ENCODE data around the gene AKAP8. TPM values are rescaled to one million over a fixed set of nuclear protein-coding genes. Genes with fewer than 3 reads are reported as not detected.

The AKAP8 gene
- polyA plus RNA-seq, 1 donor from 2014 or later, result 22.7 TPM

GRCh38 chr19:15372470-15372869 lies 7.1 kb downstream of the AKAP8 start:
- H3K9me3 ChIP-seq (ENCODE audit: low read length), result no peaks in the 10 kb centered on the region
- no peak overlapping the region for H3K4me3 ChIP-seq (ENCODE audit: low read length)
- H3K9ac ChIP-seq (ENCODE audit: low read length), result no peak overlapping the region
- H3K79me2 ChIP-seq (replicated peaks; ENCODE audit: insufficient read depth, low read length), result peaks cover 28% of the 10 kb centered on the region
- H3K9me2 ChIP-seq (ENCODE audit: insufficient read depth, low read length), result no peaks in the 10 kb centered on the region
- H3F3A ChIP-seq (ENCODE audit: insufficient read depth, low read length, poor library complexity, severe bottlenecking), result no peaks in the 10 kb centered on the region
- H3K27ac ChIP-seq (ENCODE audit: low read length), result no peak overlapping the region
- no peaks in the 10 kb centered on the region for H3K27me3 ChIP-seq (ENCODE audit: insufficient read depth, low read depth, low read length)
- H4K20me1 ChIP-seq (ENCODE audit: insufficient read depth), result peaks cover 5% of the 10 kb centered on the region
- H2AFZ ChIP-seq (ENCODE audit: low read depth, low read length), result no peak overlapping the region
- peaks cover 3% of the 10 kb centered on the region for H3K36me3 ChIP-seq (ENCODE audit: insufficient read depth, low read length)
- TF ChIP-seq POLR2AphosphoS5 (IDR thresholded peaks at IDR 0.05) (no peak), EZH2 (IDR thresholded peaks at IDR 0.05; ENCODE audit: borderline replicate concordance, insufficient read depth, low read length, poor library complexity, severe bottlenecking) (no peak), TAF1 (IDR thresholded peaks at IDR 0.05; ENCODE audit: low read depth) (no peak), RAD21 (conservative IDR thresholded peaks at IDR 0.05) (no peak), MXI1 (conservative IDR thresholded peaks at IDR 0.05; ENCODE audit: poor library complexity, severe bottlenecking) (no peak), EP300 (conservative IDR thresholded peaks at IDR 0.05; ENCODE audit: poor library complexity, severe bottlenecking) (no peak), SMC3 (conservative IDR thresholded peaks at IDR 0.05; ENCODE audit: poor library complexity) (no peak), REST (IDR thresholded peaks at IDR 0.05; ENCODE audit: borderline replicate concordance) (no peak), CTCF (IDR thresholded peaks at IDR 0.05; ENCODE audit: poor library complexity, severe bottlenecking) (no peak)
- H3K4me2 ChIP-seq (ENCODE audit: low read length), result no peak overlapping the region

- no peaks in the 10 kb centered on the region for H3K27me3 ChIP-seq (ENCODE audit: insufficient read depth, low read depth, low read length)
- peaks cover 24% of the 10 kb centered on the region for H3K79me2 ChIP-seq (replicated peaks; ENCODE audit: insufficient read depth, low read length)
- no peak overlapping the region for H2AFZ ChIP-seq (ENCODE audit: low read depth, low read length)
- no peak overlapping the region for H3K9ac ChIP-seq (ENCODE audit: low read length)
- H3K4me3 ChIP-seq (ENCODE audit: low read length), result no peak overlapping the region
- no peak overlapping the region for H3K27ac ChIP-seq (ENCODE audit: low read length)
- no peaks in the 10 kb centered on the region for H3K9me3 ChIP-seq (ENCODE audit: low read length)
- no peaks in the 10 kb centered on the region for H3K9me2 ChIP-seq (ENCODE audit: insufficient read depth, low read length)
- no peaks in the 10 kb centered on the region for H3F3A ChIP-seq (ENCODE audit: insufficient read depth, low read length, poor library complexity, severe bottlenecking)
- H3K4me2 ChIP-seq (ENCODE audit: low read length), result no peak overlapping the region
- H3K36me3 ChIP-seq (ENCODE audit: insufficient read depth, low read length), result peaks cover 5% of the 10 kb centered on the region
- TF ChIP-seq REST (IDR thresholded peaks at IDR 0.05; ENCODE audit: borderline replicate concordance) (no peak), MXI1 (conservative IDR thresholded peaks at IDR 0.05; ENCODE audit: poor library complexity, severe bottlenecking) (no peak), RAD21 (conservative IDR thresholded peaks at IDR 0.05) (no peak), EP300 (conservative IDR thresholded peaks at IDR 0.05; ENCODE audit: poor library complexity, severe bottlenecking) (no peak), POLR2AphosphoS5 (IDR thresholded peaks at IDR 0.05) (no peak), EZH2 (IDR thresholded peaks at IDR 0.05; ENCODE audit: borderline replicate concordance, insufficient read depth, low read length, poor library complexity, severe bottlenecking) (no peak), SMC3 (conservative IDR thresholded peaks at IDR 0.05; ENCODE audit: poor library complexity) (no peak), CTCF (IDR thresholded peaks at IDR 0.05; ENCODE audit: poor library complexity, severe bottlenecking) (no peak), TAF1 (IDR thresholded peaks at IDR 0.05; ENCODE audit: low read depth) (no peak)
- peaks cover 5% of the 10 kb centered on the region for H4K20me1 ChIP-seq (ENCODE audit: insufficient read depth)
These were observed 7.7 kb downstream of the AKAP8 start for GRCh38 chr19:15371786-15372380.

All from neural cell (in vitro differentiated cells).